ENCODE measurements around the gene SORCS1.
A peak's percentile ranks its signal among the peaks of the same experiment; 100 is the strongest.

SORCS1 gene

DNA sequence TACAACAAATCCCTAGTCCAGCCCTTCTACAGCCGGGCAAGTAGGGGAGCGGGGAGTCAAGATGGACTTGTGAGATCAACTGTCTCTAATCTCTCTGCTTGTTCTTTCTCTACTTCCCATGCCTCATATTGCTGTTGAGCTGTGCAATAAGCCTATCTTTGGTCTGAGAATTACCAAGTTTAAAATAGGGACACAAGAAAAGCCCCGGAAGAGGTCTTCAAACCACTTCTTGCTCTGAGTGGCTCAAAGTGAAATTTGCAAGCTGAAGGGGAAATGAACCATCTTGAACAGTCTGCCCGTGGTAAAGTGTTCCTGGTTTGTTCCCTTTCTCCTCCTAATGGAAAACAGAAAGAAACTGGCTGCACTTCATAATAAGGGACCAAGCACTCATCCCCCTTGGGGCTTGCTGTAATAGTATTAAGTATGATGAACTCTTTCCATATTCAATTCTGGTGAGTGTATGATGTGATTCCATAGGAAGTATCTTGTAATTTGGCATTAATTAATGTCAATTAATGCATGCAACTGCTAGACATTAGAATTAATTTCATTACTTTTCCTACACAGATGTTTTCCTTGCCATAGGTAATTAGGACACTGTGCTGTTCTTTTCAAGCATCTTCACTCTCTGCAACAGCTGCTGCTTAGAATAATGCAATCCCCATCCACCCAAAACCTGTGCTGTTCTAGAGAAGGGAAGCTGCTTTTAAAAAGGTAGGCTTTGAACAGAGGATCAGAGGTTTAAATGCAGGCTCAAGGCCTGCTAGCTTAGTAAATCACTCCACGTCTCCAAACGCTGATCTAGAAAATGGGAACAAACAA is 449.6 kb downstream of the SORCS1 start:
- DNase-seq, result peak; percentile 86

DNA sequence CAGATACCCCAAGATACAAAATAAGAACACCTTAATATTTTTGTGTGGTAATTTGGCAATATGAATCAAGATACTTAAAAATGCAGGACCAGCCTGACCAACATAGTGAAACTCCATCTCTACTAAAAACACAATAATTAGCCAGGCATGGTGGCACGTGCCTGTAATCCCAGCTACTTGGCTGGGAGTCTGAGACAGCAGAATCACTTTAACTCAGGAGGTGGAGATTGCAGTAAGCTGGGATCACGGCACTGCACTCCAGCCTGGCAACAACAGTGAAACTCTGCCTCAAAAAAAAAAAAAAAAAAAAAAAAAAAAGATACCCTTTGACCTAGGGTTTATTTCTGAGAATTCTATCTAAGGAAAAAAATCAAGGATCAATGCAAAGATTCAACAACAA is 450.7 kb downstream of the SORCS1 start:
- no peak for DNase-seq

DNA sequence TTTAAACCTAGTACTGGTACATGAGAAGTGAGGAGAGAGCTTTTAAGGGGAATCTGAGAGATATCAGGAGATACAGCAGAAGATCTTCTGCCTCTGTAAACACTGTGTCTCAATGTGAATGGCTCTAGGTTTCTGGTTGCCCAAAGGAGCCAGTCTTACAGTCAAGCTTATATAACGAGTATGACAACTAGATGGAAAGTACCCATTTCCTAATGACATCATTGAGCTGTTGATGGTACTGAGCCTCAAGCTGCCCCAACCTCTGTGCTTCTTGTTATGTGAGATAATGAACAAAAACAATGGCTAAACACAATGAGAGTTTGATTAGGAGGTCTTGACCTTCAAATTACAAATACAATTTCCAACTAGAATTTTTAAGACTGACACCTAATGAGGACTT is 451.5 kb downstream of the SORCS1 start:
- DNase-seq, result no peak

DNA sequence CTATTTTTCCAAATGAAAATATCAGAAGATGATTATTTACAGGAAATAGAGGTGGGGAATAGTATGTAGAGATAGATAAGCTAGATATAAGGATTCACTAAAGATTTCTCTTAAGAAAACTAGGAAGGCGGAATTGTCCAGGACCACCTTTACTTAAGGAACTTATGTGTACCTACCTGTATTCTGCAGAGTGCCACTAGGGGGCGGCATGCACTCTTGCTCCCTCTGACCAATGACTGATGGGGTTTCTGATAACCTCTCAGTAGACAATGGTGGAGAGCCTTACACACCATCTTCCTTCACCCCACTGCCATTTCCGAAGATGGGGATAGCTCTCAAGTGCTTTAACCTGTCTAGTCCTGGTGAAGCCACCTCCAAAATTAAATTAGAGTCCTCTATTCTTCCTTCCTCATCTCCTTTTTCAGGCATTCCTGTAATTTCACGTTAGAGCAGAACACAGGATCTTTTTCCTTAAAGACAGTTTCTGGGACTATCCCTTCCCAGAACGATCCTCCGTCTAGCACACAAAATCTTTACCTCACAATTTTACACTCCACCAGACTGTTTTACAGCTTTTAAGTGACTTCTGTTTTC is 453.1 kb downstream of the SORCS1 start:
- DNase-seq, result peak; percentile 44

DNA sequence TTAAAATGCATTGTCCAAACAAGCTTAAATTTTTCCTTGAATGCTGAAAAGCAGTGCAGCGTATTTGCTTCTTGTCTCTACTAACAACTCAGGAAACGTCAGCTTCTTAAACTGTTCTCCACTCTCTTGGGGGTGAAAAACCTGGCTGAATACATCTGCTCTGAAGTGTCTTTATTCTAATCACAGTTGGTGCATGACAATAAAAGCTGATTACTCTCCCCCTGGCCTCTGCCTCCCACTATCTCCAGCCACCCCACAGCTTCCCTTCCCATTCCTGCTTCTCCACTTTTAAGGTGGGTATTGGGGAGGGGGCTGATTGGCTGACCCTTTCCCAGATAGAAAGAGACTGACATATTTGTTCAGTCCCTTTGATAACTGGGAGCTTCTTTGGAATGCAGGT is 456.0 kb downstream of the SORCS1 start:
- DNase-seq, result no peak

DNA sequence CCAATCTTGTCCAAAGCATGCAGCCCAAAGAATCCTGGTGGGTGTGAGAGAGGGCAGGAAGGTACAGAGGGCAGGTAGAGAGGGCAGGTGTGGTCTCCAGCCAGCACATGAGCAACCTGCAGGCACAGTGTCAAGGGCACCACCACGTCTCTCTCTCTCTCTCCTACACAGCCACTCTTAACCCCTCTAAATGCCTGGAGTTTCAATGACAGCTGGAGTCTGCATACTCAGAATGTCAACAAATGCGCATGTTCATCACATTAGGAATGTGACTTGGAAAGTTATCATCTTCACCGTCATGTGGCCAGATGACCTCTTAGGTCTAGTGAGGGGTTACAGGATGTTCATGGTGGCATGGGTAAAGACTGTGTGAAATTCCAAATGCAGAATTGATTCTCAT is 456.8 kb downstream of the SORCS1 start:
- no peak for DNase-seq

DNA sequence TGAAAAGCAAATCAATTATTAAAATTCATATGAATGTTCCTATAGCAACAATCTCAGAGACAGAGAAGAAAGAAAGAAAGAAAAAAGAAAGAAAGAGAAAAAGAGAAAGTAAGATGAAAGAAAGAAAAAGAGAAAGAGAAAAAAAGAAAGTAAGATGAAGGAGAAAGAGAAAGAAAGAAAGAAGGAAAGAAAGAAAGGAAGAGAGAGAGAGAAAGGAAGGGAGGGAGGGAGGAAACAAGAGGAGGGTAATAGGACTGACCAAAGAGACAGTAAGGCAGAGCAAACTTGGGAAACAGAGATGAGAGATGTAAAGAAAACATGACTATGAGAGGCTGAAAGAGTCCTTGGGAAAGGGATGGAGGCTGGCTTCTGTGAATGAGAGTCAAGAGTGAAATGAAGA is 458.4 kb downstream of the SORCS1 start:
- DNase-seq, result no peak

DNA sequence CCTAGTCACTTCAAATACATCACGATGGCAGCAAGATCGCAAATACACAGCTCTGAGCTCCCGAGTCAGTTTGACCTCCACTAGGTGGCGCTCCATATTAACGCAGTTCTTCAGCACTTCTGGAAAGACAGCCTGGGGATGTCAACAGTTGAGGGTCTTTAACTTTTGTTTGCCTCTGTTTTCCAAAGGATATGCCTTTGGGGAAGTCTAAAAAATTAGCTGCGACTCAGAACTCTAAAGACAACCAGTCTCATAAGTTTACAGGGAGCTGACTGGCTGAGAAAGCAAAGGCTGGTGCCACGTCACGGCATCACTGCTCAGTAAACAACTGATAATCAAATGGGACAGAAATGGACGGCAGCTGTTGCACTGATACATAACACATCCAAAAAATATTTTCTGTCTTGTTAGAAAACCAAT is 458.8 kb downstream of the SORCS1 start:
- peak; percentile 36 for DNase-seq

DNA sequence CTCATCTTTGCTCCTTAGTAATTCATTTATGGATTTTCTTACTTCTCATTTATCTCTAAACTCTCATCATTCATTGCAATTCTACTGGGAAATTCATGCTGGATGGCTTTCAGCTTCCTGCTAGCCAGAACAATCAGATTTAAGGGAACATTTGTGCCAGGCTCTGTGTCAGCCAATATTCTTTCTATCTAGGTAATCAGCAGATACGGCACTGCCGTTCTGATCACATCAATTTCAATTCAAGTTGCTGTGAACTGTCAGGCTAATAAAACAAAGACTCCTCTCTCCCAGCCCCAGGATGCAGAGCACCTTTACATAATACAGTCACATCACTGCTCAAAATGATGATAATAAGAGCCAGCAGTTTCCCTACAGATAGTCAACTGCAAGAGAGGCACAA is 468.3 kb downstream of the SORCS1 start:
- DNase-seq, result no peak

DNA sequence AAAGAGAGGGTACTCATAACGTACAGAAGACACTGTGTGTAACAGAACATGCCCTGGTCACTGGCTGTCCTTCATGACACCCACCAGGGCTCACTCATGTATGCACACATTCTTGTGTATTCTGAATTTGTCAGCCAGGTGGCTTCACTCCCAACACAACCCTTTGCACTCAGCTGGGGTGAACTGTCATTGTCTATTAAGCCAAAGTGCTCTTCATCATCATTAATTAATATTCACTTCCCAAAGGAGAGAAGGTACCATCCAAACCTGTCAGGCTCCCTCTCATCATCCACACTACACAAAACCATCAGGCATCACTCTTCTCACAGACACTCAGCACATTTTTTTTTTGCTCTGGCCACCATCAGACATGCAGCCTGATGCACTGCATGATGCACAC is 469.8 kb downstream of the SORCS1 start:
- DNase-seq, result no peak

DNA sequence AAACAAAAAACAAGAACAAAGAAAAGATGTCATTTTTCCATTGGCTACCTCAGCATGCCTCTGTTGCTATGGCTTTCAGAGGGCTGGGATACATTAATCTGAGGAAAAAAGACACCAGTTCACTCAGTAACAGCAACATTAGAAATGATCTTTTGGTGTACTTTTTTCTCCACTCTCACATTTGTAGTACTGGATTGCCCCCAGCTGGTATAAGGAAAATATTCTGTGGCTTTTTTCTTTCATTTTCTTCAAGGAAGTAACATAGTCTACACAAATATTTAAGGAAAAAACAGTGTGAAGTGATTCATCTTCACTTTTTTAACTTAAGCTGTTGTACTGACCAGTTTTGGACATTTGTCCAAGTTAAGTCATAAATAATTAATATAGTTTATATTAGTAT is 482.3 kb downstream of the SORCS1 start:
- peak; percentile 1 for DNase-seq

DNA sequence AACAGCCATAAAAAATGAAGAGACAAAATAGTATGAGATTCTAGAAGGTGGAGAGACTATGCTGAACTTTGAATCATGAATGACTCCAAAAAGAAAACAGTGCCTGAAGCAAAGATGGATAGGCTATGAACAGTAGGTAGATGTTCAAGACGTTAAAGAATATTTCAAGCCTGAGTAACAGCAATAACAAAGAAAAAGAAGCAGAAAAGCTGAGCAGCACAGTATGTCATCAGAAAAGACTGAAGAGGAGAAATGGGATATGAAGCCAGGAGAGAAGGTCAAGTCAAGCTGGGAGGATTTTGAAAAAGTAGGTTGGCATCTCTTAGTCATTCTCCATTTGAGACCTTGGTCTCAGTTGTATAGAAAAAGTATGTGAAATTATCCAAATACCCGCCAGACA is 484.4 kb downstream of the SORCS1 start:
- DNase-seq, result no peak

DNA sequence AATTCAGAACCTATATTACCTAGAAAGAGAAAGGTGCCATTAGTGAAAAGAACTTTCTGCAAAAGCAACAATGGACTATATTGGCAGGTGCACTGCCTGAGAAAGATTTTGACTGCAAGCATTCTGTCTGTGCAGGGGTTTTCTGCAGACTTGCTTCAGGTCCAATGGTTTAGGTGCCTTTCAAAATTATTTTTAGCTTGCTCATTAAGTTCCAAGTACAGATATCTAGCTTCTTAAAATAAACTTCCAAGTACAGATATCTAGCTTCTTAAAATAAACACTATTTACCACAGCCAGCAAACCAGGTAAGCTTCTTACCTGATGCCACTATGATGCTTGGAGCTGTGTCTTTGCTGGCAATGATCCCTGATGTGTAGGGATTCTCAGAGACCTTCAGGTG is 485.2 kb downstream of the SORCS1 start:
- no peak for DNase-seq

DNA sequence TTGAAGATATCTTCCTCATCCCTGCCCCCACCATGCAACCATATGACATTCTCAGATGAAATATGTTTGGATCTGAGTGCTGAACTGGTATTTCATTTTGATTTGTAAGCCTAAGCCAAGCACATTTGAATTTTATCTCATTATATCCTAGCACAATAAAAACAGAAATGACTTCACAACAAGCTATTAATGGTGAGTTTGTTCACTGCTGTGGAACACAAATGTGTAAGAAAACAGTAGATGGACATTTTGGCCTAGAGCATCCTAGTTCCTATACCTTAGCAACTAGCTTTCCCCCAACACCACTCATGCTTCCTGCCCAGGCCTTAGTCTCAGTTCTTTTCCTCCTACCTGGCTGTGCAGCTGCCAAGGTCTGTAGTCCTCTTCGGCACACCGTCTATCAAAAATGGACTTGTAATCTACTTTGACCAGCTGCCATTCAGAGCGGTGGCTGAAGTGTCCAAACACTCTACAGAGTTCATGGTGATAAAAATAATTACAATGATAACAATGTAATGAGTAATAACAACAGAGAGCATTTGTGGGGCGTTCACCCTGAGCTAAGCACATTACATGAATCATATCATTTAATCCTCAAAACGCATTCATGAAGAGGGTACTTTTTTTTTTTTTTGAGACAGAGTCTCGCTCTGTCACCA is 491.9 kb downstream of the SORCS1 start:
- no peak for DNase-seq

DNA sequence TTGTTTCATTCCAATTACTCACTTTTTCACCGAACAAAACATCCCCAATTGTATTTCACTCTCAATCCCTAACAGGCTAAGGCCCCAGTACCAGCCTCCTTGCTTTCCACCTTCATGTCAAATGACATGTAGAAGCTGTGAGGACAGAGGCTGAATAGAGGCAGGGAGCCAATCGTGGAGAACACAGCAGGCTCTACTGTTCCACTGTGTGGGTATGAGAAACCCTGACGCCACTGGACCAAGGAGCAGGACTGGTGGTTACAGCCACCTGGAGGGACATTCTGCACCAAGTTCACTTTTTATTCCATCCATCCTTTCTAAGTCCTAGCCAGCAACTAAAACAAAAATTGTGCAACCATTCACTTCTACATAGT is 502.8 kb downstream of the SORCS1 start:
- DNase-seq, result no peak

DNA sequence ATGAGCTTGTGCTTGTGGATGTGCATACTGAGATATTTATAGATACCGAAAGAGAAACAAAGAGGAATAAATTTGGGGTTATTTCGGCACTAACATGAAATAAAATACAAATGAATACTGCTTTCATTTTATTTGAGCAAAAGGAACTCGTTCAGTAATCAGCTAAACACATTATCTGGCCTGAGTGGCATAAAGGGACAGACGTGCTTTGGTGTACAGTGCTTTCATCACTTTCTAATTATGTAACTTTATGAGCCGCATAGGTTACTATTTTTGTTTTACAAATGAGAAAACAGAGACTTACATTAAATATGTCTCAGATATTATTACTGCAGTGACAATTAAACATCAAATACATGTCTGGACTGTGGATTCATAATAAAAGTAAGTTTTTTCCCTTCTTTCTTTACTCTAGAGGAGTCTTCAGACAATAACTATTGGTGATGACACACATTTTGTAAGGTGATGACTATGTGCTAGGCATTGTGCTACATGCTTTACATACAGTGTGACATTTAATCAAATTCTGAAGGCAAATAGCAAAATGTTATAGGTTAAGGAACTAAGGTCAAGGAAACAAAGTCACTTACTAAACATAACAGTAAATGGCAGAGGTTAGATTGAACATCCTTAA is 503.3 kb downstream of the SORCS1 start:
- no peak for DNase-seq

DNA sequence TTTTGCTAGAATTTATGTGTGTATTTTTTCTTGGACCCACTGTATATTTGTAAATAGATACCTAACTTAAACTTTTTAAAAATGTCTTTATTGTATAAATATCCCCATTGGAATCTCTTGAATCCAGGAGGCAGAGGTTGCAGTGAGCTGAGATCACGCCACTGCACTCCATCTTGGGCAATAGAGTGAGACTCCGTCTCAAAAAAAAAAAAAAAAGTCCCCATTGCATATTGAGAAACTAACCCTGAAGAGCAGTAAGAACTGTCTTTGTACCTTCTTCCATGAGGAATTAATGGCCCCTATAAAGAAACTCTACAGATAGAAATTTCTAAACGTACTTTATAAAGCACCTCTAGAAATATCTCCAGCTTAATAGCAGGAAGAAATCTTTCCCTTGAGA is 504.0 kb downstream of the SORCS1 start:
- no peak for DNase-seq

DNA sequence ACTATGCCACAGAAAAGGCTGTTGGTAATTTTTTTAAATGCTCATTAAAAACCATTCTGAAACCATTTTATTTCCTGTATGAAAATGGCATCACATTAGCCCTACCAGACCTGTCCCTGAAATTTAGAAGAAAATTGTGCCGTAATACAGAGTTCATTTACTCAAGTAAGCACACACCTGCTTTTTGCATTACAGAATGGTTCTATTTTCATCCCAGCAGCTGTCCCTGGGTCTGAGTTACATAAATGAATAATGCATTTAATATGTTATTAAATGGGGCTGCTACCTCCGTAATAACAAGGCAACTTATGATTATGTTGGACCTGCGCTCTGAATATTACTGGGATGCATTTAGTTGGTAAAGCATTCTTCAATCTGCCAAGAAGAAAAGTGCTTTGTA is 508.9 kb downstream of the SORCS1 start:
- DNase-seq, result no peak

DNA sequence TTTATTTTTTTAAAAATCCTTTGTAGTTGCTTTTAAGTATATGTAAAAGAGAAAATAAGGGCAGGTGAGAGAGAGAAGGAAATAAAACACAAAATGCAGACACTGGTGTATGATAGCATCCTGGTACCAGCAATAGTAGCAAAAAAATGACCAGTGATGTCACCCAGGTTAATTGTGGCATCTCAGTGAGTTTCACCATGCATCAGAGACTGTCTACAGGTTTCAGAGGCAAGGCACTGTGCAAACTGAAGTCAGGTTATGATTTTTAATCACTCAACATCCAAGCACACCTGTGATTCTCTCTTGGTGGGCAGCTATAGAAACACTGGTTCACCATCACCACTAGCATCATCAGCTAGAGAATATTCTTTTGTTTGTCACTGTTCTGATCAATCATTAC is 509.3 kb downstream of the SORCS1 start:
- no peak for DNase-seq

DNA sequence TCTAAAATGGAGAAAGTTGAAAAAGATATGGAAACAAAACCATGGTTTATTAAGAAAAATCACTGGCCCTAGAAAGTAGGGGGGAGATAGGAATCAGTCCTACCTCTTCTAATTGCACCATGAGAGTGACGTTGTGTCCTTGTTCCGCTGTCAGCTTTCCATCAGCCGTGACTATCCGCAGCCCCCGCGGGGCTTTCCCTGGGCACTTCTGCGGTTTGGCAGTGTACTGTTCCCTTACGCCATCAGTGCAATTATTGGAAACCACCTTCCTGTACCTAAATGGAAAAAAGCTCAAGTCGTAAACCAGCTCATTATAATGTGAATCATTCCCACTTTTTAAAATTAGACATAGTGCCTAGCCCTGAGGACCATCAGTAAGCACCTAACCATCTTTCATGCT is 512.2 kb downstream of the SORCS1 start:
- no peak for DNase-seq

DNA sequence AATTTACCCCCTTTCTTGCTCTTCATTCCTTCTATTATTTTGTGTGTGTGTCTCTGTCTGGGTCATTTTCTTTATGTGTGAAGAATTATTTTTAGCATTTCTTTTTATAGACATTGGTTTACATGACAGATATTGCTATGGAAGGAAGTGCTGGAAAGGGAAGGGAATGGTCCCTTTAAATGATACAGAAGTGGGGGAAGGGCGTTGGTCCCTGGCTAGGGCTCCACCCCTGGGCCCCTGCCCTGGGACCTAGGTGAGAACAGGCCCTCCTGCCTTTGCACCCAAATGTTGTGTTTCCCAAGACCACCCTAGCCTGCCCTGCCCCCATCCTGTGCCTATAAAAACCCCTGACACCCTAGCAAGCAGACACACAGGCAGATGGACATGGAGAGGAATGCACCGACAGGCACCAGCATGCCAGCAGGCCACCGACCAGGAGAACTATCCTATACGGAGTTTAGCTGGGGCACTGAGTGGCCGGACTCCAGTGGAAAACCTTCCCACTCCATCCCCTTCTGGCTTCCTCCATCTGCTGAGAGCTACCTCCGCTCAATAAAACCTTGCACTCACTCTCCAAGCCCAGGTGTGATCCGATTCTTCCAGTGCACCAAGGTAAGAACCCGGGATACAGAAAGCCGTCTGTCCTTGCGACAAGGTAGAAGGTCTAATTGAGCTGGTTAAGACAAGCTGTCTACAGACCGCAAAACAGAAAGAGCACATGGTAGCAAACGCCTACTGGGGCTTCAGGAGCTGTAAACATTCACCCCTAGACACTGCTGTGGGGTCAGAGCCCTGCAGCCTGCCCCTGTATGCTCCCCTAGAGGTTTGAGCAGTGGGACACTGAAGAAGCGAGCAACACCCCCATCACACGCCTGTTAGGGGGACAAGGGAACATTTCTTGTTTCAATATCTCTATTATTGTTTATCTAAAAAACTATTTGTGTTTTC is 515.7 kb downstream of the SORCS1 start:
- DNase-seq, result no peak

DNA sequence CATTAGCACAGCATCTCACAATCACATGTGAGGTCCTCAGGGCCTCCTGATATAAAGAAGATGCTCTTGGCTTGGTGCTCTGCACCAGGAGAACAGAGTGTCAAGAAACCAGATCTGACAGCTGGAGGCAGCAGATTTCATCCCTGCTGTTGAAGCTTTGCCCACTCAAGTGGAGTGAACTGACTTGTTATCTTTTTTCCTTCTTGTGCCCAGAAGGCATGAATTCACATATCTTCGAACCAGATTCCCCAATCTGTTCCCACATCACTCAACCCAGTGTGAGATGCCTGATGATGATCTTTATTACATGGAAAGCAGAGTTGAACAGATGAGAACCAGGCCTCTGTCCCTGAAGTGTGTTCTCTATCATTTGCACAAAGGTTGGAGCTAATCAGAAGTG is 521.0 kb downstream of the SORCS1 start:
- DNase-seq, result no peak

DNA sequence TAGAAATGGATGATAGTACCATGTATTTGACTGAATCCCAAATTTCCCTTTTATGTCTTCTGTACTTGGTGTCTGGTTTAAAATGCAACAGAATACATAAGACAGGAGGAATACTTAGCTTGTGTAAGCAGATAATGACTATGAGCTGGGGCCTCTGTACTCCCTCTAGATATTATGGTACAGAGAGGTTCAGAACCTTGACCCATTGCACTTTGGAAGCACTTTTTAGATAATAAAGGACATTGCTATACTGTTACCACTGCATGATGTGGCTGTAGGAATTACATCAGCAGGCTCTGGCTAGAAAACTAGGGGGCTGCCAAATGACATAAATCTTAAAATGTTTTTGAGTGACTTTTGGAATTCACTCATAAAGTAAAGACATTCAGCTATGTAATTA is 526.6 kb downstream of the SORCS1 start:
- no peak for DNase-seq

Measured in MV-4-11 (cell line).